ENCODE data around the gene PLXNA2. TPM values are rescaled to one million over a fixed set of nuclear protein-coding genes. Genes with fewer than 3 reads are reported as not detected.

The PLXNA2 gene
- total and polyA plus RNA-seq, 2 donors, result 1.9 to 5.6 TPM

DNA sequence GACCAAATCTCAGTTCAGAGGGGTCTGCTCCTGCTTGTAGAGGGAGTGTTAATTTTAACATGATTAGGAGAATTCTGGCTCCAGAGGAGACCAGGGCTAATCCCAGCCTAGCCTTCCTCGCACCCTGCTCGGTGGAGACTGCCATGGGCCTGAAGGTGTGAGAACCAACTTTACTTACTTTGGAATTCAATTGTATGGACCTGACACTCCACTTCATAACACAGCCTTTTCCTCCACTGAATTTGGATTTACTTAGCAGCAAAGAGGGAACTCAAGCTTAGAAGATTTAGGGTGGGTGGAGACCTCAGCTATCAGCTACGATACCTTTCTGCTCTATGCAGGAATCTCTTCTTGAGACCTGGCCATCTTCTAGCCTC, 11.5 kb downstream of the PLXNA2 start:
- peaks cover 0 to 28% of the 10 kb centered on the region in 2 donors for H3K27me3 ChIP-seq (ENCODE audit: control insufficient read depth in 2 of 2, insufficient read depth in 1 of 2, low read length in 1 of 2)
- no peak overlapping the region for H3K4me3 ChIP-seq (ENCODE audit: low read length in 2 of 2)
- 99% methylated on average over 3 of the region's 3 CpGs for WGBS
- H3K27ac ChIP-seq (ENCODE audit: low read depth in 1 of 2, low read length in 1 of 2), result no peak overlapping the region
- peaks cover 13 to 31% of the 10 kb centered on the region in 2 donors for H3K4me1 ChIP-seq (ENCODE audit: control insufficient read depth in 2 of 2, insufficient read depth in 2 of 2, low read length in 2 of 2)
- DNase-seq (ENCODE audit: low read depth in 6 of 9, low spot score in 9 of 9), result no peak
- H3K9me3 ChIP-seq (ENCODE audit: control insufficient read depth in 2 of 2, insufficient read depth in 1 of 2, low read length in 1 of 2), result no peaks in the 10 kb centered on the region
- no peaks in the 10 kb centered on the region for H3K36me3 ChIP-seq (ENCODE audit: control insufficient read depth in 2 of 2, insufficient read depth in 2 of 2, low read length in 1 of 2)

DNA sequence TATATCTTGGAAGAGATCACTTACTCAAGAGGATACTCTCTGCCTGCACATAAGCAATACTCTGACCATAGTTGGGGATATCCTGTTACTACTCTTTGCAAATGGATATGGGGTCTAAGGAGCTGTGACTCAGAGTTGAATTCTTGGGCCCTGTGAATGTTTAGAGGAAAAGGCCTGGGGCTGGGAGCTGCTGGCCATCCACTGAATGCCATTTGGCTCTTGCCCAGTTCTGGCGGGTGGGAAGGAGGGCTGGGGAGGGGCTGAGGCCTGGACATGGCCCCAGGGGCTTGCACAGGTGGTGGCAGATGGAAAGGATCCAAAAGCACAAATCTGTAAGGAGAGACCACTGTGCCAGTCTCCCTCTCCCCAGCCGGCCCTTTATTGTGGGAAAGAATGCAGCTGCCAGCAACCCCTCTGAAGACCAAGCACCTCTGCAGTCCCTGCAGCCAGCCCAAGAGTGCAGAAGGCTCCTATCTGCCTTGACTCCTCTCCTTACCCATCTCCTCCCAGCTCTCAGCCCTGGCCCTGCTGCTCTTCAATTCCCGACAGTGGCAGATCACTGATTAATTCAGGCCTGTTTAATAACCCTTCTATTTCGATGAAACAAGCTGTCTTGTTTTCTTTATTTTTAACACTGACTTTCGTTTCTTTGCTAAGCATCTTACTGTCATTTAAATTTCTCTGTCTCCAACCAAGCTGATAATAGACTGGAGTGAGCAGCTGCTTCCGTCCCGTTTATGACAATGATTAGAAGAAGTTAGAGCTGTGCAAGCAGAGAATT, 12.1 kb downstream of the PLXNA2 start:
- Histone ChIP-seq H3K9me3 (ENCODE audit: control insufficient read depth in 2 of 2, insufficient read depth in 1 of 2, low read length in 1 of 2) (no peaks in the 10 kb centered on the region), H3K4me1 (ENCODE audit: control insufficient read depth in 2 of 2, insufficient read depth in 2 of 2, low read length in 2 of 2) (peaks cover 13 to 31% of the 10 kb centered on the region in 2 donors), H3K36me3 (ENCODE audit: control insufficient read depth in 2 of 2, insufficient read depth in 2 of 2, low read length in 1 of 2) (no peaks in the 10 kb centered on the region), H3K27ac (ENCODE audit: low read depth in 1 of 2, low read length in 1 of 2) (peak overlapping the region in 1 of 2 donors; percentile 48), H3K4me3 (ENCODE audit: low read length in 2 of 2) (no peak overlapping the region), H3K27me3 (ENCODE audit: control insufficient read depth in 2 of 2, insufficient read depth in 1 of 2, low read length in 1 of 2) (peaks cover 0 to 24% of the 10 kb centered on the region in 2 donors)
- WGBS, result 88% methylated on average over 7 of the region's 7 CpGs
- DNase-seq (ENCODE audit: low read depth in 6 of 9, low spot score in 9 of 9), result no peak

DNA sequence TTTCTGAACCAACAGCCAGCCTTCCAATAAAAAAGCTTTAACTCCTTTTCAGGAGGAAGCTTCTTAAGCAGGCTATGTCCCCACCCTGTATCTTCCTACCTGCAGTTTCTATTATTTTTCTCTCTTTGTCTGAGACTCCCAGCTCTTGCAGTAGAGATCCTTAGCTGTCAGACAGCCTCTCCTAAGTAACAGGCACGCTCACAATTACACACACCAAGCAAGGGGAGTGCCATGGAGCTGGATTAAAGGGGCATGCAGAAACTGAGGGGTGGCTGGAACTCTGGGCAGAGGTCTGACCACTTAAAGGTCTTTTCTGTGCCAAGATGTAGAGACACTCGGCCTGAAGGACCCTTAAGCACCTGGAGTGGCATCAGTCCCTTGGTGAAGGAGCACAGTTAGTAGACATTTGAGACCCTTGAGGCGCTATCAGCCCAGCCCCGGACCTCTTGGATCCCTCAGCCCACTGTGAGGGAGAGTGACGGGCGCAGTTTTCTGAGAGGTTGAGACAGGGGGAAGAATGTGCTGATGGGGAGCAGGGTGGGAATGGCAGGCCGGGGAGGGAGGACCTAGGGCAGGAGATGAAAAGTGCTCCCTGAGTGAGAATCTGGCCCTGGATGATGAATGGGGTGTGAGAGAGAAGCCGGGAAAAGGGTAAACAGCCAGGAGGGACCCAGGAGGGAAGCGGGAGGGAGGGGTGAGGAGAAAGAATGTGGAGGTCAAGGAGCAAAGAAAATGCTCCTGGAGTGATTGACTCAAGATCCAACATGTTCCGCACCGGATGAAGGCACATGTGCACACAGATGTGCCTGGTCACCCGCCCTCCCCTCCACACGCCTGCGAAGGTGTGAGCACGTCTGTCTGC, 13.3 kb downstream of the PLXNA2 start:
- no peak overlapping the region for H3K4me3 ChIP-seq (ENCODE audit: low read length in 2 of 2)
- peaks cover 0 to 12% of the 10 kb centered on the region in 2 donors for H3K27me3 ChIP-seq (ENCODE audit: control insufficient read depth in 2 of 2, insufficient read depth in 1 of 2, low read length in 1 of 2)
- H3K27ac ChIP-seq (ENCODE audit: low read depth in 1 of 2, low read length in 1 of 2), result no peak overlapping the region
- H3K4me1 ChIP-seq (ENCODE audit: control insufficient read depth in 2 of 2, insufficient read depth in 2 of 2, low read length in 2 of 2), result peaks cover 4 to 20% of the 10 kb centered on the region in 2 donors
- WGBS, result 91% methylated on average over 15 of the region's 15 CpGs
- H3K9me3 ChIP-seq (ENCODE audit: control insufficient read depth in 2 of 2, insufficient read depth in 1 of 2, low read length in 1 of 2), result no peaks in the 10 kb centered on the region
- H3K36me3 ChIP-seq (ENCODE audit: control insufficient read depth in 2 of 2, insufficient read depth in 2 of 2, low read length in 1 of 2), result no peaks in the 10 kb centered on the region
- DNase-seq (ENCODE audit: low read depth in 6 of 9, low spot score in 9 of 9), result no peak

DNA sequence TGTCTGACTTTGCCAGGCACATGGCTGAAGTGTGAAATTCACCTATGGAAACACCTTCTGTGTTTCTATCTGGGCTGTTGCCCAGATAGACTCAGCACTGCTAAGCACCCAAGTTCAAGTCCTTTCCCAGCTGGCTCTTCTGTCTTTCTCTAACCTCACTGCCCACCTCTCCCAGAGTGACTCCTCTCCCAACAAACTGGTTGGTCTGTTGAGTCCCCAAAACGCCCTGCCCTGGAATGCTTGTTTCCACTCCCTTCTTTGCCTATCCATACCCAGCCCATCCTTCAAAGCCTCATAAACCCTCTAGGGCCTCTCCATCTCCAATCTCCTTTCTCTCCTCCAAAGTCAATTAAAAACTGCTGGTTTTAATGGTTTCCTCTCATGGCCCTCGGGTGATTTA, 15.6 kb downstream of the PLXNA2 start:
- Histone ChIP-seq H3K27me3 (ENCODE audit: control insufficient read depth in 2 of 2, insufficient read depth in 1 of 2, low read length in 1 of 2) (peaks cover 0 to 8% of the 10 kb centered on the region in 2 donors), H3K36me3 (ENCODE audit: control insufficient read depth in 2 of 2, insufficient read depth in 2 of 2, low read length in 1 of 2) (no peaks in the 10 kb centered on the region), H3K4me3 (ENCODE audit: low read length in 2 of 2) (no peak overlapping the region), H3K27ac (ENCODE audit: low read depth in 1 of 2, low read length in 1 of 2) (no peak overlapping the region), H3K9me3 (ENCODE audit: control insufficient read depth in 2 of 2, insufficient read depth in 1 of 2, low read length in 1 of 2) (no peaks in the 10 kb centered on the region), H3K4me1 (ENCODE audit: control insufficient read depth in 2 of 2, insufficient read depth in 2 of 2, low read length in 2 of 2) (peaks cover 0 to 14% of the 10 kb centered on the region in 2 donors)
- no peak for DNase-seq (ENCODE audit: low read depth in 6 of 9, low spot score in 9 of 9)
- WGBS, result 94% methylated on average over 2 of the region's 2 CpGs

DNA sequence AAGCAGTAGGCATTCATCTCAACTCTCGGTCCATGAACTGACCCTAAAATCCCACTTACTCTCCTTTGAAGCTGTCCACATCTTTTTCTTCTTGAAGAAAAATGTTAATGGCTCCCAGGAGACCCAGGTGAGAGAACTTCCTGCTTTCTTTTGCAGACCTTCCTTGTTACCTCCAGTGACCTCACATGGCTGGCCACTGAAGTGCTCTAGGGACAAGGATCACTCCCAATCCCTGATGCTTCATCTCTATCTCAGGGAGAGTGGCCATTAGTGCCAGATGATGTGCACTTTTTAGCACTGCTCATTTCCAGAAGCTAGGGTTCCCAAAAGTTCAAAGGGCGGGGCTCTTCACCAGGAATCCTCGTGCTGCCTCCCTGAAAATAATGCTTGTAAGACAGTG, 16.2 kb downstream of the PLXNA2 start:
- no peak for DNase-seq (ENCODE audit: low read depth in 6 of 9, low spot score in 9 of 9)
- H3K4me1 ChIP-seq (ENCODE audit: control insufficient read depth in 2 of 2, insufficient read depth in 2 of 2, low read length in 2 of 2), result peaks cover 0 to 14% of the 10 kb centered on the region in 2 donors
- H3K4me3 ChIP-seq (ENCODE audit: low read length in 2 of 2), result no peak overlapping the region
- no peak overlapping the region for H3K27ac ChIP-seq (ENCODE audit: low read depth in 1 of 2, low read length in 1 of 2)
- WGBS, result 98% methylated on average over 3 of the region's 3 CpGs
- peaks cover 0 to 6% of the 10 kb centered on the region in 2 donors for H3K27me3 ChIP-seq (ENCODE audit: control insufficient read depth in 2 of 2, insufficient read depth in 1 of 2, low read length in 1 of 2)
- no peaks in the 10 kb centered on the region for H3K36me3 ChIP-seq (ENCODE audit: control insufficient read depth in 2 of 2, insufficient read depth in 2 of 2, low read length in 1 of 2)
- no peaks in the 10 kb centered on the region for H3K9me3 ChIP-seq (ENCODE audit: control insufficient read depth in 2 of 2, insufficient read depth in 1 of 2, low read length in 1 of 2)

DNA sequence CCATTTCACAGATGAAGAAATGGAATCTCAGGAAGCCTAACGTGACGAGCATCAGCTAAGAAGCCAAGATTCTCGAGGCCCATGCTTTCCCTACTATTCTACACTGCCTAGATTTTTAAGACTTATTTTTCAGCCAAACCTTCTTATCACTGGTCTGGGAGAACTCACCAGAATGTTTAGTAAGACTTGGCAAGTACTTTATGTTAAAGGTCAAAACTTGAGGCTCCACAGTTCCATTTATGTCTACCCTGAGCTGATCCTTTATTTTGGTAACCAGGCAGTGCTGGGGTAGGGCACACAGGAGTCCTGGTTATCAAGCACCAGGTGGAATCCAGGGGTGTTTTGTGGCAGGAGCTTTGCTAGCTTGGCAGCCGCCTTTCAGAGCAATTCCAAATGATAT, 16.8 kb downstream of the PLXNA2 start:
- Histone ChIP-seq H3K36me3 (ENCODE audit: control insufficient read depth in 2 of 2, insufficient read depth in 2 of 2, low read length in 1 of 2) (no peaks in the 10 kb centered on the region), H3K9me3 (ENCODE audit: control insufficient read depth in 2 of 2, insufficient read depth in 1 of 2, low read length in 1 of 2) (no peaks in the 10 kb centered on the region), H3K4me1 (ENCODE audit: control insufficient read depth in 2 of 2, insufficient read depth in 2 of 2, low read length in 2 of 2) (peaks cover 0 to 9% of the 10 kb centered on the region in 2 donors), H3K27me3 (ENCODE audit: control insufficient read depth in 2 of 2, insufficient read depth in 1 of 2, low read length in 1 of 2) (peaks cover 0 to 6% of the 10 kb centered on the region in 2 donors), H3K27ac (ENCODE audit: low read depth in 1 of 2, low read length in 1 of 2) (no peak overlapping the region), H3K4me3 (ENCODE audit: low read length in 2 of 2) (no peak overlapping the region)
- no peak for DNase-seq (ENCODE audit: low read depth in 6 of 9, low spot score in 9 of 9)
- 91% methylated on average over 4 of the region's 4 CpGs for WGBS

DNA sequence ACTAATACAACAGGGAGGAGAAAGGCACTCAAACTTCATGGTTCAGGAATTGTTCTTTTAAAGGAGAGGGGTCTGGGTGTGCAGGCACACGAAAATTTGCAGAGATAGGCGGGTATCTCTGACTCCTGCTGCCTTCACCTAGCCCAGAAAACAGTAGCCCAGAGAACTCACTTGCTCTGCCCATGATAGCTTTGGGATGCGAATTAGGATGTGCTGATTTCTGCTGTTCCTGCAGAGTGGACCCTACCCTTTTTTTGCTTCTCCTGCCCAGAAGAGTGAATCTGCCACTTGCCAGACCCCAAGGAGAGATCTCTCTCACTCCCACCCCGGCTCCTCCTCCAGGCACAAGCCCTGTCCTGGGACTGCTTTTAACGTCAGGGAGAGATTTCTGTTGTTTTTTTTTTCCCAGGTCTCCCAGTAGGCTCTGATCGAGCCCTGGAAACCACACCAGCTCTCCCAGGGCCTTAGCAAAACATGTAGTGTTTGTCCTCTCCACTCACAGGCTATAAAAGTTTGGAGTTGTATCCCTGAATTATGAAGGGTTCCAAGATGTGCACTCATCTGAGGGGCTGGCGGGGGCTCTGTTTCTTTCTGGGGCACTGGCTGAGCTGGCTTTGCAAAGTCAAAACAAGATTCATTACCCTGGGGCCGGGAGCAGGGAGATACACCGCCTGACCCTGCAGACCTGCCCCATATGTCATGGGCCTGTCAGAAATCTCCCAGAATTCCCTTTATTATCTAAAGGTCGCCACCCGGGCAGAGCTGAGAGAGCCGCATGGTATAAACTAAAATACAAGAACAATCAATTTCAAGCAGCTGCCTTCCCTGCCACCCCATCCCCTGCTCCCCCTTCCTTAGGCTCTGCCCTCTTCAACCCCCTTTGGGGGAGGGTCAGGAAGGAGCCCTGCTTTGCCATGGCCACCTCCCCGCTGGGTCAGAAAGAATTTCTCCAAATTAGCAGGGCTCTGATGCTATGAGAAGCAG, 17.9 kb downstream of the PLXNA2 start:
- Histone ChIP-seq H3K27me3 (ENCODE audit: control insufficient read depth in 2 of 2, insufficient read depth in 1 of 2, low read length in 1 of 2) (peaks cover 0 to 6% of the 10 kb centered on the region in 2 donors), H3K4me1 (ENCODE audit: control insufficient read depth in 2 of 2, insufficient read depth in 2 of 2, low read length in 2 of 2) (peaks cover 0 to 4% of the 10 kb centered on the region in 2 donors), H3K4me3 (ENCODE audit: low read length in 2 of 2) (no peak overlapping the region), H3K27ac (ENCODE audit: low read depth in 1 of 2, low read length in 1 of 2) (no peak overlapping the region), H3K9me3 (ENCODE audit: control insufficient read depth in 2 of 2, insufficient read depth in 1 of 2, low read length in 1 of 2) (no peaks in the 10 kb centered on the region), H3K36me3 (ENCODE audit: control insufficient read depth in 2 of 2, insufficient read depth in 2 of 2, low read length in 1 of 2) (no peaks in the 10 kb centered on the region)
- no peak for DNase-seq (ENCODE audit: low read depth in 6 of 9, low spot score in 9 of 9)
- 96% methylated on average over 13 of the region's 13 CpGs for WGBS

DNA sequence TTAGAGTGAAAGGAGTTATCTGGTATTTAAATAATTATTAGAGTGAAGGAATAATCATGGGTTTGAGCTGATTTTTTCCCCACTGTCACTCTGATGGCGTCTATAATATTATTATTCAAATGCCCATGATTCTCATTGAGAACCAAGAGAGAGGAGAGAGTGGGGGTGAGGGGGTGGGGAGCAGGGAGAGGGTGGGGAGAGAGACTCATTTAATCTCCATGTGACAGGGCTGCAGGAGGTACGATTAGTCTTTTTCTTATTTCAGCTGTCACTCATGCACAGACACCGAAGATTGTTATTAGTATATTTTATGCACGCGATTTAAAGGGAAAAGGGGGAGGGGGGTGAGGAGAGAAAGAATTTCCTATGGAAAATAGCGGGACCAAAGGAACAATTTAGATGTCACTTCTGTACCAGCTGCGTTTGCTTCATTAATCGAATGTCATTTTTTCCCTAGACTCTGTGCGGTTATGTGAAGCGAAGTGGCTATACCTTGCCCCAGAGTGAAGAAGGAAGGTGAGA, 19.9 kb downstream of the PLXNA2 start:
- no peak overlapping the region for H3K4me3 ChIP-seq (ENCODE audit: low read length in 2 of 2)
- H3K36me3 ChIP-seq (ENCODE audit: control insufficient read depth in 2 of 2, insufficient read depth in 2 of 2, low read length in 1 of 2), result no peaks in the 10 kb centered on the region
- WGBS, result 97% methylated on average over 10 of the region's 10 CpGs
- no peak overlapping the region for H3K27ac ChIP-seq (ENCODE audit: low read depth in 1 of 2, low read length in 1 of 2)
- peaks cover 0 to 9% of the 10 kb centered on the region in 2 donors for H3K27me3 ChIP-seq (ENCODE audit: control insufficient read depth in 2 of 2, insufficient read depth in 1 of 2, low read length in 1 of 2)
- DNase-seq (ENCODE audit: low read depth in 6 of 9, low spot score in 9 of 9), result no peak
- no peaks in the 10 kb centered on the region for H3K9me3 ChIP-seq (ENCODE audit: control insufficient read depth in 2 of 2, insufficient read depth in 1 of 2, low read length in 1 of 2)
- H3K4me1 ChIP-seq (ENCODE audit: control insufficient read depth in 2 of 2, insufficient read depth in 2 of 2, low read length in 2 of 2), result peaks cover 0 to 19% of the 10 kb centered on the region in 2 donors
